H9 (cell line): ENCODE data around the gene NTF4. TPM values are rescaled to one million over a fixed set of nuclear protein-coding genes. Genes with fewer than 3 reads are reported as not detected.
"Not testable (repeated sequence)": the region's sequence is repeated elsewhere in the genome, so short reads cannot be mapped to it uniquely, and the experiment has no call there.

Experiments
- DNase-seq: peaks from one replicate; pipeline ENCODE4 v3.0.0-alpha.2; 2017
- H2AFZ ChIP-seq: one replicate; pipeline ENCODE4 v1.6.1; 2013; ENCODE audit warnings: mild to moderate bottlenecking, low read length, control low read depth, moderate library complexity
- H2AK5ac ChIP-seq: 2 replicates; pipeline ENCODE4 v1.6.1; 2013; ENCODE audit warnings: low read length, control low read depth, mixed read lengths; ENCODE audit not compliant: insufficient read length
- H2BK120ac ChIP-seq: one replicate; pipeline ENCODE4 v1.6.1; 2013; ENCODE audit warnings: low read depth, mild to moderate bottlenecking, low read length, control low read depth, inconsistent platforms; ENCODE audit not compliant: poor library complexity, severe bottlenecking
- H2BK12ac ChIP-seq: 2 replicates; pipeline ENCODE4 v1.6.1; 2013; ENCODE audit warnings: low read length, control low read depth, mixed read lengths, low read depth; ENCODE audit not compliant: insufficient read length
- H2BK15ac ChIP-seq: 2 replicates; pipeline ENCODE4 v1.6.1; 2013; ENCODE audit warnings: low read depth, low read length, control low read depth
- H2BK20ac ChIP-seq: one replicate; pipeline ENCODE4 v1.6.1; 2013; ENCODE audit warnings: low read depth, mild to moderate bottlenecking, low read length, control low read depth, inconsistent platforms; ENCODE audit not compliant: poor library complexity, severe bottlenecking
- H2BK5ac ChIP-seq: 2 replicates; pipeline ENCODE4 v1.6.1; 2013; ENCODE audit warnings: low read length, control low read depth, mixed read lengths; ENCODE audit not compliant: insufficient read length
- H3K14ac ChIP-seq: 2 replicates; pipeline ENCODE4 v1.6.1; 2013; ENCODE audit warnings: low read length, control low read depth; ENCODE audit not compliant: insufficient read depth
- H3K18ac ChIP-seq: 2 replicates; pipeline ENCODE4 v1.6.1; 2013; ENCODE audit warnings: low read depth, mild to moderate bottlenecking, mixed read lengths, low read length, control low read depth; ENCODE audit not compliant: insufficient read length
- H3K23ac ChIP-seq: 2 replicates; pipeline ENCODE4 v1.6.1; 2013; ENCODE audit warnings: low read length, control low read depth, mixed read lengths, low read depth; ENCODE audit not compliant: insufficient read length
- H3K23me2 ChIP-seq: 2 replicates; pipeline ENCODE4 v1.6.1; 2013; ENCODE audit warnings: low read depth, mild to moderate bottlenecking, mixed read lengths, low read length, control low read depth; ENCODE audit not compliant: insufficient read length, poor library complexity, severe bottlenecking
- H3K27ac ChIP-seq: 2 replicates; pipeline ENCODE4 v1.5.1; 2013; ENCODE audit warnings: low read length, control low read depth, mixed read lengths, low read depth; ENCODE audit not compliant: insufficient read length
- H3K27me3 ChIP-seq: 2 replicates; pipeline ENCODE4 v1.6.1; 2013; ENCODE audit warnings: low read length, control low read depth, inconsistent platforms; ENCODE audit not compliant: insufficient read depth
- H3K4ac ChIP-seq: 2 replicates; pipeline ENCODE4 v1.6.1; 2013; ENCODE audit warnings: low read depth, mild to moderate bottlenecking, control low read depth, inconsistent platforms, low read length, moderate library complexity
- H3K4me1 ChIP-seq: 2 replicates; pipeline ENCODE4 v1.6.1; 2013; ENCODE audit warnings: low read length, control low read depth, inconsistent platforms; ENCODE audit not compliant: insufficient read depth
- H3K4me2 ChIP-seq: 2 replicates; pipeline ENCODE4 v1.6.1; 2013; ENCODE audit warnings: low read length, control low read depth, mixed read lengths; ENCODE audit not compliant: insufficient read length, insufficient read depth
- H3K56ac ChIP-seq: 2 replicates; pipeline ENCODE4 v1.6.1; 2013; ENCODE audit warnings: low read depth, mild to moderate bottlenecking, mixed read lengths, low read length, control low read depth; ENCODE audit not compliant: insufficient read length
- H3K79me1 ChIP-seq: 2 replicates; pipeline ENCODE4 v1.6.1; 2013; ENCODE audit warnings: low read depth, mild to moderate bottlenecking, moderate library complexity, low read length, control low read depth, inconsistent platforms; ENCODE audit not compliant: insufficient read depth, poor library complexity, severe bottlenecking
- H3K79me2 ChIP-seq: 2 replicates; pipeline ENCODE4 v1.6.1; 2013; ENCODE audit warnings: low read length, control low read depth, inconsistent platforms; ENCODE audit not compliant: insufficient read depth
- H3K9ac ChIP-seq: 2 replicates; pipeline ENCODE4 v1.6.1; 2013; ENCODE audit warnings: low read length, control low read depth, mixed read lengths; ENCODE audit not compliant: insufficient read length; ENCODE audit errors: extremely low read depth
- H3K9me3 ChIP-seq: one replicate; pipeline ENCODE4 v1.6.1; 2013; ENCODE audit warnings: low read depth, low read length, inconsistent platforms; ENCODE audit not compliant: control insufficient read depth
- H3T11ph ChIP-seq: one replicate; pipeline ENCODE4 v1.6.1; 2013; ENCODE audit warnings: mild to moderate bottlenecking, low read length, control low read depth, inconsistent platforms
- H4K20me1 ChIP-seq: one replicate; pipeline ENCODE4 v1.6.1; 2013; ENCODE audit not compliant: control insufficient read depth, insufficient read length, insufficient read depth
- H4K5ac ChIP-seq: 2 replicates; pipeline ENCODE4 v1.6.1; 2013; ENCODE audit warnings: low read depth, mild to moderate bottlenecking, mixed read lengths, low read length, control low read depth; ENCODE audit not compliant: insufficient read length
- H4K8ac ChIP-seq: replicated peaks from 2 replicates; pipeline ENCODE4 v1.6.1; 2013; ENCODE audit warnings: low read length, control low read depth, mixed read lengths, low read depth; ENCODE audit not compliant: insufficient read length
- H4K91ac ChIP-seq: 2 replicates; pipeline ENCODE4 v1.6.1; 2013; ENCODE audit warnings: low read depth, mild to moderate bottlenecking, moderate library complexity, mixed read lengths, low read length, control low read depth; ENCODE audit not compliant: insufficient read length
- H3K27ac Mint-ChIP-seq, 3 experiments: 2 replicates in 2 of 3; 3 replicates in 1 of 3; pipeline ENCODE4 v1.8.0; 2020 to 2021; ENCODE audit warnings: mixed read lengths in 3 of 3, mild to moderate bottlenecking in 1 of 3, moderate library complexity in 1 of 3
- H3K27me3 Mint-ChIP-seq: 2 replicates; pipeline ENCODE4 v1.8.0; 2021; ENCODE audit warnings: low read depth, mild to moderate bottlenecking, moderate library complexity, mixed read lengths
- H3K36me3 Mint-ChIP-seq, 3 experiments: 2 replicates in 2 of 3; 3 replicates in 1 of 3; pipeline ENCODE4 v1.8.0; 2020 to 2021; ENCODE audit warnings: low read depth in 3 of 3, mixed read lengths in 3 of 3; ENCODE audit not compliant: insufficient read depth in 1 of 3
- H3K4me1 Mint-ChIP-seq, 2 experiments: 2 replicates each; pipeline ENCODE4 v1.8.0; 2020; ENCODE audit warnings: mixed read lengths in 2 of 2
- H3K4me3 Mint-ChIP-seq, 2 experiments: 2 replicates in 1 of 2; 3 replicates in 1 of 2; pipeline ENCODE4 v1.8.0; 2020 to 2021; ENCODE audit warnings: mild to moderate bottlenecking in 2 of 2, mixed read lengths in 2 of 2, moderate library complexity in 1 of 2
- H3K9me3 Mint-ChIP-seq, 2 experiments: 2 replicates in 1 of 2; 3 replicates in 1 of 2; pipeline ENCODE4 v1.8.0; 2020; ENCODE audit warnings: mild to moderate bottlenecking in 2 of 2, mixed read lengths in 2 of 2, moderate library complexity in 1 of 2
- WGBS: extraction: QIAGEN DNeasy Blood & Tissue Kit; methylation state at CpG from one replicate; pipeline ENCODE4 v1.1.7; 2013; ENCODE audit warnings: missing lambda C conversion rate, low lambda C conversion rate, mixed read lengths; ENCODE audit not compliant: insufficient read length; ENCODE audit errors: extremely low coverage; 5-methylcytosine and 5-hydroxymethylcytosine counted together
- total RNA-seq: library from RNA; stranded (reverse); gene quantifications from 2 replicates; pipeline ENCODE4 v1.2.1, GENCODE V29; 2021

NTF4 gene
- total RNA-seq, 1 experiment from 2014 or later = 2.1 TPM

DNA sequence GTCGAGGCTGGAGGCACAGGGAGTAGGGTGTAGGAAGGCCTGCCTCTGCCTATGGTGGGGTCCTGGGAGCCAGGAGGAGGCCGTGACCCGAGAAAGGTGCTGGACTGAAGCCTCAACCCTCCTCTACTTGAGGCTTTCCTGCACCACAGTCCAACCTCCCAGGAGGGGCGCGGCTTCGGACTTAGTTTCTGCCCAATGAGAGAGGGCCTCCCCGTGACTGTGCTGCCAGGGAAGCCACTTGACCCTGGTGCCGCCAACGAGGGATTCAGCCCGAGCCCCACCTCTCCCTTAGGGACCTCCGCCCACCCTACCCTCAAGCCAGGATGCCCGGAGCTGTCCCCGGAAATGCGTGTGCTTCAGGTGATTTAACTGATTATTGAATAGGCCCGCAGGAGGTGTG lies 40.4 kb downstream of the NTF4 start, which contains the start of gene CGB3:
CGB3 (minus strand) TSS at position 101 of the 400 bp plus-strand sequence. CDS start 362 bp downstream, outside the sequence.
- not testable (repeated sequence) for H3K27me3 ChIP-seq, H2AK5ac ChIP-seq, H4K5ac ChIP-seq, H3K14ac ChIP-seq, H3K79me1 ChIP-seq, H2BK5ac ChIP-seq, H3K56ac ChIP-seq, H3K23me2 ChIP-seq, H3K4me2 ChIP-seq, H2BK12ac ChIP-seq, DNase-seq, H3K79me2 ChIP-seq, H3K27ac ChIP-seq, H4K20me1 ChIP-seq, H3K36me3 Mint-ChIP-seq, H2AFZ ChIP-seq, H3K4me3 Mint-ChIP-seq, H2BK20ac ChIP-seq, H3K9me3 Mint-ChIP-seq, H3K18ac ChIP-seq, H3T11ph ChIP-seq, H3K23ac ChIP-seq, H3K9me3 ChIP-seq, H2BK15ac ChIP-seq, H4K8ac ChIP-seq, H3K9ac ChIP-seq, H3K27ac Mint-ChIP-seq, H2BK120ac ChIP-seq, H4K91ac ChIP-seq, H3K4me1 ChIP-seq, H3K4ac ChIP-seq
- Mint-ChIP-seq H3K4me1 (peaks cover 12 to 20% of the 10 kb centered on the region in 2 experiments), H3K27me3 (peaks cover 42% of the 10 kb centered on the region)
- WGBS = no CpG with 5 or more reads among the region's 15 CpGs
